ENCODE measurements around the gene KPNB1. TPM values are rescaled to one million over a fixed set of nuclear protein-coding genes. Genes with fewer than 3 reads are reported as not detected.

Gene KPNB1
- total RNA-seq, 2 donors from 2014 or later, result 148 to 239 TPM

GRCh38 chr17:47620503-47621245 is 29.0 kb upstream of the KPNB1 start:
- TF ChIP-seq POLR2A (IDR thresholded peaks at IDR 0.05) (no peak), POLR2AphosphoS5 (IDR thresholded peaks at IDR 0.05) (no peak)
- 80% methylated on average over 3 of the region's 3 CpGs for WGBS
- peak overlapping the region; percentile 18 to 22 for H3K27ac ChIP-seq
- H3K27me3 ChIP-seq (replicated peaks; ENCODE audit: insufficient read depth), result no peaks in the 10 kb centered on the region
- H3K36me3 ChIP-seq, result peaks cover 0 to 3% of the 10 kb centered on the region in 2 donors
- intact Hi-C loops (cut with DNase I), result no loop called here
- DNase-seq (ENCODE audit: low spot score), result no peak
- no peaks in the 10 kb centered on the region for H3K4me1 ChIP-seq (replicated peaks)
- no peaks in the 10 kb centered on the region for H3K9me3 ChIP-seq
- no peak overlapping the region for H3K4me3 ChIP-seq

- TF ChIP-seq POLR2A (IDR thresholded peaks at IDR 0.05), result no peak
- TF ChIP-seq POLR2AphosphoS5 (IDR thresholded peaks at IDR 0.05), result no peak
- TF ChIP-seq CTCF (IDR thresholded peaks at IDR 0.05), result no peak
- Histone ChIP-seq H3K36me3 (peaks cover 0 to 3% of the 10 kb centered on the region in 2 donors), H3K9me3 (no peaks in the 10 kb centered on the region)
Measured at GRCh38 chr17:47621293-47622179, 28.2 kb upstream of the KPNB1 start.

GRCh38 chr17:47622180-47622549 is 27.6 kb upstream of the KPNB1 start:
- no peak overlapping the region for H3K27ac ChIP-seq
- peaks cover 0 to 3% of the 10 kb centered on the region in 2 donors for H3K36me3 ChIP-seq

More at GRCh38 chr17:47621293-47622179, 28.2 kb upstream of the KPNB1 start:
- DNase-seq (ENCODE audit: low spot score), result peak; percentile 8
- Histone ChIP-seq H3K4me3 (no peak overlapping the region), H3K27me3 (replicated peaks; ENCODE audit: insufficient read depth) (no peaks in the 10 kb centered on the region), H3K4me1 (replicated peaks) (no peaks in the 10 kb centered on the region), H3K27ac (peak overlapping the region; percentile 18 to 22)
- intact Hi-C loops (cut with DNase I), result no loop called here
- 27% methylated on average over 9 of the region's 9 CpGs for WGBS

GRCh38 chr17:47624727-47625068 is 25.0 kb upstream of the KPNB1 start:
- no peaks in the 10 kb centered on the region for H3K36me3 ChIP-seq
- intact Hi-C loops (cut with DNase I), result no loop called here
- H3K27ac ChIP-seq, result no peak overlapping the region
- WGBS, result 97% methylated on average over 1 of the region's 1 CpG
- H3K4me1 ChIP-seq (replicated peaks), result no peaks in the 10 kb centered on the region
- H3K27me3 ChIP-seq (replicated peaks; ENCODE audit: insufficient read depth), result no peaks in the 10 kb centered on the region
- TF ChIP-seq POLR2AphosphoS5 (IDR thresholded peaks at IDR 0.05) (no peak), CTCF (IDR thresholded peaks at IDR 0.05) (no peak), POLR2A (IDR thresholded peaks at IDR 0.05) (no peak)
- H3K4me3 ChIP-seq, result no peak overlapping the region
- no peak for DNase-seq (ENCODE audit: low spot score)
- H3K9me3 ChIP-seq, result no peaks in the 10 kb centered on the region

More at GRCh38 chr17:47622180-47622549, 27.6 kb upstream of the KPNB1 start:
- no peak for TF ChIP-seq CTCF (IDR thresholded peaks at IDR 0.05)
- no peak for TF ChIP-seq POLR2A (IDR thresholded peaks at IDR 0.05)
- no peak for TF ChIP-seq POLR2AphosphoS5 (IDR thresholded peaks at IDR 0.05)
- H3K27me3 ChIP-seq (replicated peaks; ENCODE audit: insufficient read depth), result no peaks in the 10 kb centered on the region
- no peaks in the 10 kb centered on the region for H3K9me3 ChIP-seq
- 48% methylated on average over 2 of the region's 2 CpGs for WGBS
- DNase-seq (ENCODE audit: low spot score), result no peak
- H3K4me3 ChIP-seq, result no peak overlapping the region
- H3K4me1 ChIP-seq (replicated peaks), result no peaks in the 10 kb centered on the region
- intact Hi-C loops (cut with DNase I), result no loop called here

- TF ChIP-seq CTCF (IDR thresholded peaks at IDR 0.05), result no peak
- TF ChIP-seq POLR2A (IDR thresholded peaks at IDR 0.05), result no peak
- TF ChIP-seq POLR2AphosphoS5 (IDR thresholded peaks at IDR 0.05), result no peak
- no peaks in the 10 kb centered on the region for H3K27me3 ChIP-seq (replicated peaks; ENCODE audit: insufficient read depth)
- intact Hi-C loops (cut with DNase I), result no loop called here
- H3K9me3 ChIP-seq, result no peaks in the 10 kb centered on the region
- H3K4me1 ChIP-seq (replicated peaks), result no peaks in the 10 kb centered on the region
- no peak overlapping the region for H3K27ac ChIP-seq
- no peak for DNase-seq (ENCODE audit: low spot score)
- 96% methylated on average over 8 of the region's 8 CpGs for WGBS
- H3K36me3 ChIP-seq, result no peaks in the 10 kb centered on the region
- no peak overlapping the region for H3K4me3 ChIP-seq
Measured at GRCh38 chr17:47628014-47628566, 21.6 kb upstream of the KPNB1 start.

All from prostate gland (tissue), 2 donors.